SU-DHL-6 (cell line): ENCODE results near the gene KIFC3.

Experiments used
- H2AFZ ChIP-seq: fragments of 200-600 bp; sonication (generic); 2 replicates; pipeline ENCODE4 v1.6.1; 2014; ENCODE audit warnings: low read depth, mild to moderate bottlenecking, moderate library complexity, mixed read lengths, antibody characterized with exemption, low read length; ENCODE audit not compliant: severe bottlenecking
- H3F3A ChIP-seq: fragments of 200-600 bp; shearing (Covaris generic); 2 replicates; pipeline ENCODE4 v1.6.0; 2016; ENCODE audit warnings: antibody characterized with exemption, mild to moderate bottlenecking; ENCODE audit not compliant: insufficient read depth
- H3K27ac ChIP-seq: fragments of 200-600 bp; sonication (generic); 2 replicates; pipeline ENCODE4 v1.5.1; 2016; ENCODE audit warnings: low read depth, mild to moderate bottlenecking, low read length, moderate library complexity, mixed read lengths
- H3K27me3 ChIP-seq: fragments of 200-600 bp; sonication (generic), shearing (Covaris generic); 2 replicates; pipeline ENCODE4 v1.6.0; 2014; ENCODE audit warnings: mild to moderate bottlenecking, low read length
- H3K36me3 ChIP-seq: fragments of 200-600 bp; sonication (generic); 2 replicates; pipeline ENCODE4 v1.6.1; 2014; ENCODE audit warnings: mild to moderate bottlenecking, low read length, mixed read lengths
- H3K4me2 ChIP-seq: fragments of 300-600, 200-600 bp; shearing (Covaris generic), sonication (generic); 2 replicates; pipeline ENCODE4 v1.6.0; 2014; ENCODE audit warnings: low read length, low read depth, mild to moderate bottlenecking; ENCODE audit not compliant: poor library complexity, severe bottlenecking
- H3K4me3 ChIP-seq: fragments of 200-600 bp; sonication (generic); 2 replicates; pipeline ENCODE4 v1.5.1; 2014; ENCODE audit warnings: antibody characterized with exemption, low read length, mild to moderate bottlenecking, mixed read lengths; ENCODE audit not compliant: insufficient read depth, poor library complexity, severe bottlenecking
- H3K79me2 ChIP-seq: fragments of 200-600 bp; sonication (generic); 2 replicates; pipeline ENCODE4 v1.6.1; 2014; ENCODE audit warnings: mild to moderate bottlenecking, low read length, moderate library complexity; ENCODE audit not compliant: insufficient read depth
- H3K9ac ChIP-seq: fragments of 200-600 bp; sonication (generic); 2 replicates; pipeline ENCODE4 v1.7.0; 2014; ENCODE audit warnings: mild to moderate bottlenecking, low read length
- H3K9me2 ChIP-seq: fragments of 200-600 bp; sonication (generic); replicated peaks from 2 replicates; pipeline ENCODE4 v1.6.1; 2014; ENCODE audit warnings: low read length; ENCODE audit not compliant: insufficient read depth
- H3K9me3 ChIP-seq: fragments of 200-600 bp; sonication (generic); 2 replicates; pipeline ENCODE4 v1.6.1; 2014; ENCODE audit warnings: low read length, mixed read lengths; ENCODE audit not compliant: insufficient read depth
- H4K20me1 ChIP-seq: fragments of 200-600 bp; sonication (generic); 2 replicates; pipeline ENCODE4 v1.6.1; 2014; ENCODE audit warnings: low read depth, mild to moderate bottlenecking, antibody characterized with exemption, low read length, moderate library complexity, mixed read lengths
- EZH2phosphoT487 ChIP-seq: fragments of 200-600 bp; sonication (generic), shearing (Covaris generic); conservative IDR thresholded peaks from 2 replicates; pipeline ENCODE4 v1.6.1; 2018; ENCODE audit warnings: mild to moderate bottlenecking, antibody characterized with exemption, low read length, moderate library complexity, mixed read lengths
- TF ChIP-seq, protein P1 (sequence below): fragments of 200-600 bp; sonication (generic); IDR thresholded peaks from one replicate; pipeline ENCODE4 v1.5.1; 2017; ENCODE audit warnings: antibody characterized with exemption, mild to moderate bottlenecking, low read length, moderate library complexity; ENCODE audit not compliant: insufficient read depth, poor library complexity, severe bottlenecking

Gene KIFC3

DNA sequence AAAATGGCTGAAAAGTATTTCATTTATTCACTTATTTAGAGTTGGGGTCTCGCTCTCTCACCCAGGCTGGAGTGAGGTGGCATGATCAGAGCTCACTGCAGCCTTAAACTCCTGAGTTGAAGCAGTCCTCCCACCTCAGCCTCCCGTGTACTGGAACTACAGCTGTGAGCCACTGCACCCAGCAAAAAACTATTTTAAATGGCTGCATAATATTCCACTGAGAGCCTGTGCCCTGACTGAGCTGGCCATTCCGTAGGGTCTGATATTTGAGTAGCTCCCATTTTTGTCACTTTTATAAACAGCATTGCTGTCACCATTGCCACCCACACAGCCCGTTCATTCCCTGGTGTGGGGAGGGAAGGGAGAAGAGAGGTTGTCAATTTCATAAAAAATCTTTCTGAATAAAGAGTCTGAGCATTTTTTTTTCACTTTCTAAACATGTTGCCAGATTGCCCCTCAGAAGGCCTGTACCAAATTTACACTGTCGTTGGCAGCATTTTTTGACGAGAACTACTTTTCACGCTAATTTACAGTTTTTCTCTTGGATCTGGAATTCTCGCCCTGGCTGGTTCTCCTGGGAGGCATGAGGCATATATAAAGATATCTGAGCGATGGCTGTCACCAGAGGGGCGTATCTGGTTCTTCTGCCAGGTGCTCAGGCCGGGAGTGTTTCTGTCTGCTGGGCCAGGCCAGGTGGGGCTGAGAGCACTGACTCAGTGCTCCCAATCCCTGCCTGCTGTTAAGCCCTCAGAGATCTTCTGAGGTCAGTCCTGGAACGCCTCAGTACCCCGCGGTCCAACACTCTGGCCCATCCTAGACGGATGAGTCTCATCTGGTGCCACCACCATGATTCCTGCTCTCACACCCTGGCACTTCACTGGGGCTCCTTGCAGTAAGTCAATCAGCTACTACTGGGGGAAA lies 7.2 kb upstream of the KIFC3 start:
- no peaks in the 10 kb centered on the region for H3K9me2 ChIP-seq
- no peaks in the 10 kb centered on the region for H3K27me3 ChIP-seq
- no peak overlapping the region for H3K4me3 ChIP-seq
- H3K9me3 ChIP-seq, result no peaks in the 10 kb centered on the region
- H3K27ac ChIP-seq, result no peak overlapping the region
- no peak overlapping the region for H2AFZ ChIP-seq
- H3K4me2 ChIP-seq, result no peak overlapping the region
- H3K9ac ChIP-seq, result no peak overlapping the region
- no peaks in the 10 kb centered on the region for H3K36me3 ChIP-seq
- no peaks in the 10 kb centered on the region for H3F3A ChIP-seq
- TF ChIP-seq, protein P1, sequence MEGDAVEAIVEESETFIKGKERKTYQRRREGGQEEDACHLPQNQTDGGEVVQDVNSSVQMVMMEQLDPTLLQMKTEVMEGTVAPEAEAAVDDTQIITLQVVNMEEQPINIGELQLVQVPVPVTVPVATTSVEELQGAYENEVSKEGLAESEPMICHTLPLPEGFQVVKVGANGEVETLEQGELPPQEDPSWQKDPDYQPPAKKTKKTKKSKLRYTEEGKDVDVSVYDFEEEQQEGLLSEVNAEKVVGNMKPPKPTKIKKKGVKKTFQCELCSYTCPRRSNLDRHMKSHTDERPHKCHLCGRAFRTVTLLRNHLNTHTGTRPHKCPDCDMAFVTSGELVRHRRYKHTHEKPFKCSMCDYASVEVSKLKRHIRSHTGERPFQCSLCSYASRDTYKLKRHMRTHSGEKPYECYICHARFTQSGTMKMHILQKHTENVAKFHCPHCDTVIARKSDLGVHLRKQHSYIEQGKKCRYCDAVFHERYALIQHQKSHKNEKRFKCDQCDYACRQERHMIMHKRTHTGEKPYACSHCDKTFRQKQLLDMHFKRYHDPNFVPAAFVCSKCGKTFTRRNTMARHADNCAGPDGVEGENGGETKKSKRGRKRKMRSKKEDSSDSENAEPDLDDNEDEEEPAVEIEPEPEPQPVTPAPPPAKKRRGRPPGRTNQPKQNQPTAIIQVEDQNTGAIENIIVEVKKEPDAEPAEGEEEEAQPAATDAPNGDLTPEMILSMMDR, result no peak
- no peak for TF ChIP-seq EZH2phosphoT487
- H4K20me1 ChIP-seq, result no peaks in the 10 kb centered on the region
- H3K79me2 ChIP-seq, result no peaks in the 10 kb centered on the region

DNA sequence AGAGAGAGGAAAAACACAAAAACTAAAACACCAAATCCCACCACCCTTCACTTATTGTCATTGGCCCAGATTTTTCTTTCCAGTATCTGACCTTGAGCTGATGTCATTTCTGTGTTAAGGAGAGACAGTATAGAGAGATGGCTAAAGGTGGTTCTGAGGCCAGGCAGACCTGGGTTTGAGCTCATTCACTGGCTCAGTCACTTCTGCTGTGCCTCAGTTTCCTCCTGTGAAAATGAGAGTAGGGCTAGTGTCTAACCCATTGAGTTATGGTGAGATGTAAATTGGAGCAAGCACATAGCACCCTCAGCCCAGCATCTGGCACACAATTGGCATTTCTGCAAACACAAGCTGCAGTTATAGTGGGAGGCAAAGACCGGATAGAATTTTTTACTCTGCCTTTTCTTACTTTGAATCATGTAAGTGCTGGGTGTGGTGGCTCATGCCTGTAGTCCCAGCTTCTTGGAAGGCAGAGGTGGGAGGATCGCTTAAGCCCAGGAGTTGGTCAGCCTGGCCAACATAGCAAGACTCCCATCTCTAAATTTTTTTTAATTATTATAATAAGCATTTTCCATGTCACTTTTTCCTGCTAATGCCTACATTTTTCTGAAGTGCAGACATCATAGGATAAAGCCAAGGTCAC lies 6.4 kb upstream of the KIFC3 start:
- no peaks in the 10 kb centered on the region for H3K79me2 ChIP-seq
- peak overlapping the region; percentile 15 for H3K4me2 ChIP-seq
- H3K27ac ChIP-seq, result no peak overlapping the region
- no peaks in the 10 kb centered on the region for H3K36me3 ChIP-seq
- no peaks in the 10 kb centered on the region for H3K9me2 ChIP-seq
- no peaks in the 10 kb centered on the region for H4K20me1 ChIP-seq
- no peaks in the 10 kb centered on the region for H3F3A ChIP-seq
- H3K27me3 ChIP-seq, result no peaks in the 10 kb centered on the region
- H3K9ac ChIP-seq, result no peak overlapping the region
- H2AFZ ChIP-seq, result no peak overlapping the region
- no peak for TF ChIP-seq EZH2phosphoT487
- TF ChIP-seq, protein P1, result no peak
- H3K9me3 ChIP-seq, result no peaks in the 10 kb centered on the region
- no peak overlapping the region for H3K4me3 ChIP-seq

DNA sequence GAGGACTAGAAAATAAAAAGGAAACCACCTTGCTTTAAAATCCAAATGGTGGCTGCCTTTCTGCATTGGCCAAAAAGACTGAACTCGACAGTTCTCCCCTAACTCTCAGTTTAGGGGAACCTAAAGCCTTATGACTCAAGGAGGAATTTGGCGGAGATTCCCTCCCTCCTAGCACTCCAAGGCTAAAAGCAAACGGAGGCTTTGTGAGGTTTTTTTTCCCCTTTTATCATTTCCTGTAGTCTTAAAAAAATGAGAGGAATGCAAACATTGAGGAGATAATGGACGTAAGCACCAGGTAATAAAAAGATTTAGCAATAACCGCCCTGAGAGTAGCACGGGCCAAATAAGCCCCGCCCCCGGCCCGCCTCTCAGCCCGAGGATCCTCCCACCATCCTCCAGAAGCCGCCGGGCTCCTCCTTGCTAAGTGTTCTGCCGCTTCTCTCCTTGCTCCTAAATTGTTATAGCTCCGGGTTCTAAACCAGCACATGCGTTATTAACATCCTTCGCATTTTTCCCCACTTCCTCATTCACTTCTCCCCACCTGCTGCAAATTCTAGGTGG lies 5.8 kb upstream of the KIFC3 start:
- no peaks in the 10 kb centered on the region for H4K20me1 ChIP-seq
- H3K27ac ChIP-seq, result no peak overlapping the region
- no peaks in the 10 kb centered on the region for H3K27me3 ChIP-seq
- no peaks in the 10 kb centered on the region for H3K79me2 ChIP-seq
- no peak overlapping the region for H3K9ac ChIP-seq
- H3K4me3 ChIP-seq, result no peak overlapping the region
- H3K9me3 ChIP-seq, result no peaks in the 10 kb centered on the region
- TF ChIP-seq, protein P1, result no peak
- TF ChIP-seq EZH2phosphoT487, result no peak
- no peak overlapping the region for H2AFZ ChIP-seq
- no peaks in the 10 kb centered on the region for H3K9me2 ChIP-seq
- no peaks in the 10 kb centered on the region for H3K36me3 ChIP-seq
- H3K4me2 ChIP-seq, result peak overlapping the region; percentile 15
- H3F3A ChIP-seq, result no peaks in the 10 kb centered on the region
